Endometrial microvascular endothelial cells (primary cell): Measurements from ENCODE around the gene STK25. TPM values are rescaled to one million over a fixed set of nuclear protein-coding genes. Genes with fewer than 3 reads are reported as not detected.

Experiments used
- in situ Hi-C: cut with HindIII; loops from 2 replicates; pipeline ENCODE4 v1.10.0; 2017; ENCODE audit warnings: low sequenced_read_pairs, low pct_unique_long_range_greater_than_20kb; ENCODE audit errors: inconsistent ontology term
- total RNA-seq: library from RNA; depleted of rRNA; stranded (reverse); fragments of >200 nt; gene quantifications from one replicate; pipeline ENCODE4 v1.2.3, GENCODE V29; 2015; ENCODE audit errors: inconsistent ontology term

The STK25 gene
- 375 TPM for total RNA-seq

DNA sequence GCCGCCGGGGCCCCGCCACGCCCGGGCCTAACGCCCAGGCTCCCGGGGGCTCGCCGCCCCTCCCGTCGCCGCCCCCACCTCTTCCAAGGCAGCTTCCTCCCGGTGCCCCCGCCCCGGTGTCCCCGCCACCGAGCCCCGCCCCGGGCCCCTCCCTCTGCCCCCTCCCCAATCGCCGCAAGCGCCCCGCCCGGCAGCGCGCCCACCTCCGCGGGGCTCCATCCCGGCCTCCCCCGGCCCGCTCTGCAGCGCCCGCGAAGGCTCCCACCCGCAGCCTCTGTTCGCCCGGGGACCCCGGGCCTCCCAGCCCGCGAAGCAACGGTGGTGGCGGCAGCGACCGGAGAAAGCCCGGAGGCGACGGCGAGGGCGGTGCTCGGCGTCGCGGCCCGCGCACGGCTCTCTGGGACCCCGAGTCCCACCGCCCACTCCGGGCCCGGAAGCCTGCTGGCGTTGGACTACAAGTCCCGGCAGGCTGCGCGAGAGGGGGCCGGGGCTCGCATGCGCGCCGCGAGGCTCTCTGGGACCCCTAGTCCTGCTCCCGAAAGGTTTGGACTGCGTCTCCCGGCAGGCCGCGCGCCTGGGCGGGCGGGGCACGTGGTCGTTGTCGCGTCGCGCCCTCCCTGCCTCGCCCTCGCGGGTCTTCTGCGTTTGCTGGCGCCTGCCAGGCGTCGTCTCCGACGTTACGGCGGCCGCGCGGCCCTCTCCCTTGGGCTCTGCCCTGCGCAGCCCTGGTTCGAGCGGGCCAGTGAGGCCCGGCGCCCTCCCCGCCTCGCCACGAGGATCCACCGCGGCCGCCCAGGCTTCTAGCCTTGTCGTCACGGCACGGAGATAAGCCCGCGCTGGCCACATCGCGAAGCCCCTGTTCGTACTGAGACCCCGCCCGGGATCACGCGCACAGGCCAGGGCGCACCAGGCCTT lies at the start of gene STK25:
TSS of gene STK25 (minus strand) at position 345 of the 915 bp plus-strand sequence. CDS start 549 bp downstream, outside the sequence.
- in situ Hi-C loops, result no loop called here

DNA sequence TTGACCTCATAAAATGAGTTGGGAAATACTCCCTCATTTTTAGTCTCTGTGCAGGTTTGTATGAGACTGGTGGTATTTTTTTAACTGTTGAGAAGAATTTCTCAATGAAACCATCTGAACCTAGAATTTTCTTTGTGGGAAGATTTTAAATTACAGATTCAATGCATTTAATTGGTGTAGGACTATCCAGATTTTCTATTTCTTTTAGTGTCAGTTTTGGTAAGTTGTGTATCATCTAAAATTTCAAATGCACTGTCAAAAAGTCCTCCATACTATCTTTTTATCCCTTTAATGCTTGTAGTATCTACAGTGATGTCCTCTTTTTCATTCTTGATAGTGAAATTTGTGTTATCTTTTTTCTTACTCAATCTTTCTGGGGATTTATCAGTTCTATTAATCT lies 48.4 kb upstream of the STK25 start:
- in situ Hi-C loops, result no loop called here

DNA sequence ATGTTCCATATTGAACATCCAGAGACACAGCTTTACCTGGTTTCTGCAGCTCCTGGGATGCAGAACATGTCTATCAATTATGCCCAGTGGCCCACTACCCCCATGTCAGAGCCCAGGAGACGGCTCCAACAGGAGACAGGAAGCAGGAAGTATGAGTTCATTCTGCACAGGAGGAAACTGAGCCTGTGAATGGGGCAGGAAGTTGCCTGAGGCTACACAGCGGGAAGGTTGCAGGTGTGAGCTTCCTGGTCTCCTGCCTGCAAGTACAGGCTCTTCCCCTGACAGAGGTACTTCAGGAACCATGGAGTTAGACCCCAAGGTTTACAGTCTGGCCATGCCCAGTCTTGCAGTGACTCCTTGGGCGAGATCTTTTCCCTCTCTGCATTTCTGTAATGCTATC lies 47.3 kb upstream of the STK25 start:
- in situ Hi-C loops, result no loop called here

DNA sequence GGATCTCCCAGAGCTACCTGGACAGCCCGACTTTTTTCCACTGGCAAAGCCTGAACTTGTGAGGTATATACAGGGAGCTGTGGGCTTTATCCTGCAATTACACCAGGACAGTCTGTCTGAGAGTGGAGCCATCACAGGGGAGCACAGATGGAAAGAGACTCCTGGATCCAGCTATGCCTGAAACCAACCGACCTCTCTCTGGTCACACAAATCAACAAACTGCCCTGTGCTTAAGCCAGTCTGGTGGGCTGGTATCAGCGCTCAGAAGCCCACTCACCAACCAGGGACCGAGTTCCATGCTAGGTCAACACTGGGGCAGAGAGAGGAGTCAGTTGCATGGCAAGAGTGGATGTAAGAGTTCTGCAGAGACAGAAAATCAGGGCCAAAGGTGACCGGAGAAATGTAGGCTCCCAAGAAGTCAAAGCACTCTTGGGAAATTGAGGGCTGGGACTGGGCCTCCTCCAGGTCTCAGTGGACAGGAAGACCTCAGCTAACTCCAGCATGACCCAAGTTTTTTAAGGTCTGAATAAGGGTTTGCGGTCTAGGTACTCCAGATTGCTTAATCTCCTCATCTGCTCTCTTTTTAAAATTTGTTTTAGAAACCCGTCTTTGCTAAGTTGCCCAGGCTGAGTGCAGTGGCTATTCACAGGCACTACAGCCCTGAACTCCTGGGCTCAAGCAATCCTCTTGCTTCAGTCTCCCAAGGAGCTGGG lies 46.4 kb upstream of the STK25 start:
- in situ Hi-C loops, result no loop called here

DNA sequence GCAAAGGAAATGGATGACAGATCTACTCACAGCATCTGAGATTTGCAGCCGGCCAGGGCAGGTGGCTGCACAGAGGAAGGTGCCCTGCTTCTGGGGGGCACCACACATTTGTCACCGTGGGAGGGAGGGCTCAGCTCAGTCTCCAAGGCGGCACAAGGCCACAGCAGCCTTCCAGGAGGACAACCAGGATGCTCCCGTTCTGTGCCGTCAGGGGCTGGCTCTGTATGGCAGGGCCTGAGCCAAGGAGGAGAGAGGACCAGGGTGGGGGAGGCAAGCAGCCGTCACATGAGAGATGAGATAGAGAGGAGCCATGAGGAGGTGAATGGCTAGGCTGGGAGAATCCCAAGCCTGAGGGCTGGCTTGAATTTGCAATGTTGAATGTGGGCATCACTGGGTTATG lies 45.6 kb upstream of the STK25 start:
- in situ Hi-C loops, result no loop called here

DNA sequence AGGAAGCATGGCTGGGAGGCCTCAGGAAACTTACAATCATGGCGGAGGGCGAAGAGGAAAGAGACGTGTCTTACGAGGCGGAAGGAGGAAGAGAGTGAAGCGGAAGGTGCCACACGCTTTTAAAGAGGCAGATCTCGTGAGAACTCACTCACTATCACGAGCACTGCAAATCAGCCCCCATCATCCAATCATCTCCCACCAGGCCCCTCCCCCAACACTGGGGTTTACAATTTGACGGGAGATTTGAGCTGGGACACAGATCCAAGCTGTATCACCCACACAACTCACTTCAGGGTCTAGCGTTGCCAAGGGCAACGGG lies 45.1 kb upstream of the STK25 start:
- in situ Hi-C loops, result no loop called here

DNA sequence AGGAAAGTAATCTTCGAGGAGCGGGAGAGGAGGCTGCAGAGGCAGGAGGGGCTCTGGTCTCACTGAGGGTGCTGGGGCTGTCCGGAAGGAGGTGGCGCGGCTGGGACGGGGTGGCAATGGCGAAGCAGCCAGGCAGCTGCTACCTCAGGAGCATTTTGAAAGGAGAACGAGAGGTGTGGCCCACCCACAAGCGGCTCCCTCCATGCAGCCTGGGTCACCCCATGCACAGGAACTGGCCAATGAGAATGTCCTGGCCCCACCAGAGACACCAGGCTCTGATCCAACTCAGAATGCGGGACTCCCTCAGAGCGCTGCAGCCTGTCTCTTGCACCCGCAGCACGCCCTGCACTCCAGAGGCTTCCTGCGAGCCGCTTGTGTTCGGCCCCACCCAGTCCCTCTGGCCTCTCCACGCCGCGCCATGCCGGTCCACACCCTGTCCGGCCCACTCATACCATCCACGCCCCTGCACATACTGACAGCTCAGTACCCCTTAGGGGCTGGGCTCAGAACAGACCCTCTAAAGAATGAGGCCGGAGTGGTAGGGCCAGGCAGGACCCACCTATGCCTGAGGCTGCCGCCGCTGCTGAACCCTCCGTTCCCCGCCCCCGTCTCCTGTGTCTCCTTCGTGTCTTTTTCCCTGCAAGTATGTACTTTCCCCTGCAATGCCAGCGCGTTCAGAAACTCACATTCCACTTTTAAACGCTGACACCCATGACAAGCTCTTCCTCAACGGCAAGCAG lies 43.8 kb upstream of the STK25 start:
- in situ Hi-C loops, result no loop called here

DNA sequence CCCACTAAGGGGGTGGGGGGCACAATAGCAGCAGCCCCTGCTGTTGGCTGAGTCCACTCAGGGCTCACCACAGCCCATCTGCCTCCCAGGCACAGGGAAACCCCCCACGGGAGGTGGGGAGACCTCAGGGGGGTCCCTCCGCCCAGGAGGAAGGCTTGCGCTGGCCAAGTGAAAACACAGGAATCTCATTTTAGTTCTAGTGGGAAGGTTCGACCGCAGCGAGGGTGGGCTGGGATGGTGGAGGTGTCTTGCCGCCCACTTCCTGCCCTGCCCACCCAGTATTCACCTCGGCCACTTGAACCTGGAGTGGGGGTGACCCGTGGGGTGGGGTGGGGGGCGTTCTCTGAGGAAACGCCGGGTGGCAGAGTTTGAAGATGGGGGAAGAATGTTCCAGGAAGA lies 43.2 kb upstream of the STK25 start:
- in situ Hi-C loops, result no loop called here

DNA sequence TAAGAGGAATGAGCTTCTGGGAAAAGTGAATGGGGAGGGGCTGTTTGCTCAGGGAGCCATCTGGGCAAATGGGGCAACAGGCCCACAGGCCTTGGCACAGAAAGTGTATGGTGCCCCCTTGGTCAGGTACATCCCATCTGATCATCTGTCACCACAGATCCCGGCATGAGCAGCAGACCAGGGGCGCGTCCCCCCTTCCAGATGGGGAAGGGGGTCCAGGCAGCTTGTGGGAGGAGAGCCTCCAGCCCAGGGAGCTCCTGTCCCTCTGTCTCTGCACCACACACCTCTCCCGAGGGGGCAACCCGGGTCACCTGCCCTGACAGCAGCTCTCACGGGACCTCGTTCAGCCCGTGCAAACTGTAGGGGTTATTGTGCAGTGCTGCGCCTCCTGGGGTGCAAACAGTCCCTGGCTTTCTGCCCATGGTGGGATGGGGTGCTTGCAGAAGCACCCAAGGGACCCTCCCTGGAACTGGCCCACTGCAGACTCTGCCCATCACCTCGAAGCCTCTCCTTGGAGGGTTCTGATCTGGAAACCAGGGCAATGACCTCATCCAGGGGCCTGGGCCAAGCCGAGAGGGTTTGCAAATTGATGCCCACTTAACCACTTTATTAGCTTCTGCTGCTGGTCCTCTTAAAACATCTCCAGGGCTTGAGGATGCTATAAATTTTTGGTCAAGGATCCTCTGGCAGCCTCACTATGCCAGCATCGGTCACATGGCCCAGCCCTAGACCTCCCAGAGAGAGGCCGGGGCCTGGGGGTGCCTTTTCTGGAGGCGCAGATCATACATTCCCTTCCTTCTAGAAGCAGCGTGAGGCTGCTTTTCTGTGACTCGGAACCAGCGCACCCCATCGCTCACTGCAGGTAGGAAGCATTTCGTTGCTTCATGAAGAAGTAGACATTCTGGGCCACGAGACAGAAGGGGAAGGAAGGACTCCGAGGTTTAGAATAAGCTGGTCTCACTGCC lies 42.5 kb upstream of the STK25 start:
- in situ Hi-C loops, result no loop called here

DNA sequence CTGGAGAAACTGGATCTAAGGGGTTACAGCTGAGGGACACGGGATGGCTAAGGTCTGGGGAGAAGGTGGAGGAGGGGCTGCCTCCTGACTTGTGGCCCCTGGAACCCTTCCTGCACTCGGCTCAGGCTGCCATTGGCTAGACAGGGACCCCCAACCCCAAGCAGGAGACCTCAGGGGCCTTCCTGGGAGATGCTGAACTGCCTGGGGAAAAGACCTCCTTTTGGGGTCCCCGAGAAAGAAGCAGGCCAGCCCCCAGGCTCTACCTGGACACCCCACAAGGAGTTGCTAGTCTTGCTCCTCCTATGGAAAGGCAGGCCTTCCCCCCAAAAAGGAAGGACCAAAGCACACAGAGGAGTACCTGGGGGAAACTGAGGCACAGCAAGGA lies 40.1 kb upstream of the STK25 start:
- in situ Hi-C loops, result no loop called here

DNA sequence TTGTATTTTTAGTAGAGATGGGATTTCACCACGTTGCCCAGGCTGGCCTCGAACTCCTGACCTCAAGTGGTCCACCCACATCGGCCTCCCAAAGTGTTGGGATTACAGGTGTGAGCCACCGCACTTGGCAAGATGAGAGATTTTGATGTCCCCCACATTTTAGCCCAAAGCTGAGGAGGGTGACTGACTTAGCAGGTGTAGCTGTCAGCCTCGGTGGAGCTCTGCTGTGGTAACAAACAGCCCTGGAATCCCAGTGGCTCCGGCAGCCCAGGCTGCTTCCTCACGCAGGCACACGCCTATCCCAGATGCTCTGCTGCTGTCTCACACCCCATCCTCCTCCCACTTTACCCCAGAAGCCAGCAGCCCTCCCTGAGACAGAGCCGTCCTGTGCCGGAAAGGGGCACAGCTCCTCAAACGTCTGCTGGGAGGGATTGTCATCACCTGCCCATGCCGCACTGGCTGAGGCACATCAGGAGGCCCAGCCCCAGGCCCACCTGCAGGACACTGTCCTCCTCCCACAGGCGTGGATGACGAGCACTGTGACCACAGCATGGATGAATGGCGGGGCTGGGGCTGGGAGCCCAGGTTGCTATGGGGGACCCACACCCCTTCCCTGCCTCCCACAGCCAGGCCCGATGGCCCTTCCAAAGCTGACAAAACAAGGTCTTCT lies 39.5 kb upstream of the STK25 start:
- in situ Hi-C loops, result no loop called here

DNA sequence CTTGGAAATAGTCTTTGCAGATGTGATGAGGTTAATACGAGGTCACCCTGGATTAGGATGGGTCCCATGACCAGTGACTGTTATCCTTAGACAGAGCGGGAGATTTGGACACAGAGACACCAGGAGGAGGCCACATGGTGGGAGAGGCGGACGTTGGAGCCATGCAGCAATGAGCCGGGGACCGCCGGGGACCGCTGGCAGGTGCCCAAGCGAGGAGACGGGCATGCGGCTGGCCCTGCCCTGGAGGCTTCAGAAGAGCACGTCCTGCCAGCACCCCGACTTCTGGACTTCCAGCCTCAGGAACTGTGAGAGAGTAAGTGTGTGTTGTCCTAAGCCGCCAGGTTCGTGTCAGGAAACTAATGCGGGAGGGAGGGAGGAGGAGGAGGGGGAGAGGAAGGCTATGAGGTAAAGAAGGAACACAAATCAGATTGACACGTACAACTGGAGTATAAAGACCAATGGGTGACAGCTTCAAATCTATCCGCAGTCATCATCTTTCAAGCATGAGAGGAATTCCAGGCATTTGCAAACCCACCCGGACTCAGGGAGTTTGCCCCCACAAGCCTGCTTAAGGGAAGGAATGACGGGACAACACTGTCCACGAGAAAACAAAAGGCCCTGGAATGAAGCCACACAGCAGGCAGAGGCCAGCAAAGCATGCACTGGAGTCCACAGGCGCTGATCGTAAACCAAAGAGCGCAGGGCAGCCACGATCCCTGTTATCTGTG lies 38.6 kb upstream of the STK25 start:
- in situ Hi-C loops, result no loop called here

DNA sequence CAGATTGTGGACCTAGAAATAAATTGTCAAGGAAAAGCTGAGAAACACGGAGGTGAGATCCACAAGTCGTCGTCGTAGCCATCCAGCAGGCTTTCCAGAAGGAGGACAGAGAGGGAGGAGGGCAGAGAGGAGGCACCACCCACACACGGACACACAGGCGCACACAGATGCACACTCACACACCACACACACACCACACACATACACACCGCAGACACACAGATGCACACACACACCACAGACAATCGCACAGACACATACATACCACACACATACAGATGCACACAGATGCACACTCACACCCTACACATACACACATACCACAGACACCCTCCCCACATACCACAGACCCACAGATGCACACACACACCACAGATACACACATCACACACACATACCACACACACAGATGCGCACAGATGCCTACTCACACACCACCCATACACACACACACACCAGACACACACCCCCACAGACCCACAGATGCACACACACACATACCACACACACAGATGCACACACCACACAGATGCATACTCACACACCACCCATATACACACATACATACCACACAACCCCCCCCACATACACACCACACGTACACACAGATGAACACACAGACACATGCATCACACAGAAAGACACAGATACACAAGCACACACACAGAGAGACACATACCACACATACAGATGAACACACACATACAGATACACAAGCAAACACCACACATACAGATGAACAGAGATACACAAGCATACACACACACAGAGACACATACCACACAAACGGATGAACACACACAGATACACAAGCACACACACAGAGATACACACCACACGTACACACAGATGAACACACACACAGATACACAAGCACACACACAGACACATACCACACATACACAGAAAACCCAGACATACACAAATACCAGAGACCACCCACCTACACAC lies 37.4 kb upstream of the STK25 start:
- in situ Hi-C loops, result no loop called here

DNA sequence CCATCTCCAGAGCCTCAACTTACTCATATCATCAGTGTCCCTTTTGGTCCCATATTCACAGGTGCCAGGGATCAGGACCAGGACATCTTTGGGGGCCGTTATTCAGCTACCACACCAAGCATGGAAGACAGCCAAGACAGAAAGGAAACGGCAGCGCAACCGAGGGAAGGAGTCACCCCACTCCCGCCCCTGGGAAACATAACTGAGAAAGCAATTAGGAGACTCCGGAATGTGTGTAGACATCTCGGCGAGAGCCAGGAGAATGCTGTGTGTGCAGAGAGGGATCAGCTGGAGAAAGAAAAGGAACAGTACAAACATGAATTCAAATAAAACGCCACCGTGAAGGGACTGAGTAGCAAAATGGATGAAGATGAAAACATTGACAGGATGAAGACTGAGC lies 36.7 kb upstream of the STK25 start:
- in situ Hi-C loops, result no loop called here

DNA sequence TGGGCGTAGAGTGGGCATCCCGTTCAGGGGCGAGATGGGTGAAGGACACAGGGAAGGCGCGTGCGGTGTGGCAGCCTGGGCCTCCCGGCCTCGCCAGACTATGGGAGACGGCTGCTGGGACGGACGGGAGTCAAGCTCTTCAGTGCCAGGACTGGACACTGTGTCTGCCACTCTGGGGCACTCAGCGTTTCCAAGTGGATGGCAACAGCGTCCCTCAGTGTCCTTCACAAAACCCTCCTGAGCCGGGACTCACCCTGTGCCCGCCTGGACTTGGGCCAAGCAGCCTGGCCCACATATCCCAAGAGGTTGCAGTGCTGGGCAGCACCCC lies 33.9 kb upstream of the STK25 start:
- in situ Hi-C loops, result no loop called here

DNA sequence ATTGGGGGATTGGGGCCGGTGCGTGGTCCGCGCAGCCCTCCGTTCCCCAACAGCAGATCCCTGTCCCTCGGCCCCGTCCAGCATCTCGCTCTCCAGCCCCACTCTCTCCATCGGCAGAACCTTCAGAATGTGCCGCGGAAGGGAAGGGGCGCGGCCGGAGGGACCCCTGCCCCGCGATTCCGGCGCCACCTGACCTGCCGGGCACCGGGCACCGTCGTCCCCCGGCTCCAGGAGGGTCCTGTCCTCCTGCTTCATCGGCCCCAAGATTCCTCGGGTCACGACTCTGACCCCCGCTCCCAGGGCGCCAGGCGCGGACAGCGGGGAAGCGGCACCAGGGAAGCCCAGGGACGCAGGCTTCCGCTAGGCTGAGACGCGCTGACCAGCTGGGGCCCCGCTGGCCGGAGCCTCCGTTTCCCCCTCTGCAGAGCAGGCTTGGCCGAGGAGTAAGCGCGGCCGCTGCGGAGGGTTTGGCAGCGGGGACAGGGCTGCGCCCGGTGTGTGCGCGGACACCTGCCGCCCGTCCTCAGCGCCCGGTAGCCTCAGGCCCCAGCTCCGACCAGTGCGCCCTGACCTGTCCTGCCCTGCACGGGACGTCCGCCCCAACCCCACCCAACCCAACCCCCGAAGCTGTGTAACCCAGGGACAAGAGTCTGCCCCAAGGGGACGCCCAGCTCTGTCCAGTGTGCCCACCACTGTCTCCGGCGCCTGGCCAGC lies 33.3 kb upstream of the STK25 start:
- in situ Hi-C loops, result no loop called here
